HCT116 (cell line): ENCODE data around the gene KCNA3.

Experiments
- CEBPB ChIP-seq: IDR thresholded peaks from 2 replicates; pipeline ENCODE4 v1.6.1; 2012; ENCODE audit warnings: low read depth
- CTCF ChIP-seq, 3 experiments: fragments of 200-600 bp in 1 of 3; sonication (generic) in 1 of 3; IDR thresholded peaks in 2 of 3; conservative IDR thresholded peaks in 1 of 3; 2 replicates each; pipeline ENCODE4 v1.5.1; 2012 to 2017; ENCODE audit warnings: low read depth in 2 of 3, low read length in 2 of 3, antibody characterized with exemption in 1 of 3, borderline replicate concordance in 1 of 3, control low read depth in 1 of 3, mild to moderate bottlenecking in 1 of 3, mixed read lengths in 1 of 3, mixed run types in 1 of 3, moderate library complexity in 1 of 3; ENCODE audit not compliant: insufficient read depth in 1 of 3
- EGR1 ChIP-seq: IDR thresholded peaks from 2 replicates; pipeline ENCODE4 v1.6.1; 2012; ENCODE audit warnings: low read depth
- ELF1 ChIP-seq: IDR thresholded peaks from 2 replicates; pipeline ENCODE4 v1.6.1; 2012; ENCODE audit warnings: low read depth, borderline replicate concordance
- FOSL1 ChIP-seq: IDR thresholded peaks from 2 replicates; pipeline ENCODE4 v1.6.1; 2012; ENCODE audit warnings: low read depth
- POLR2A ChIP-seq: IDR thresholded peaks from 2 replicates; pipeline ENCODE4 v1.7.0; 2011; ENCODE audit warnings: borderline replicate concordance; ENCODE audit not compliant: insufficient read depth, insufficient read length; ENCODE audit errors: extremely low read depth
- POLR2AphosphoS5 ChIP-seq: IDR thresholded peaks from 2 replicates; pipeline ENCODE4 v1.6.1; 2011; ENCODE audit warnings: mild to moderate bottlenecking, low read depth, low read length, moderate library complexity
- RAD21 ChIP-seq: IDR thresholded peaks from 2 replicates; pipeline ENCODE4 v1.6.1; 2012; ENCODE audit warnings: low read depth, mild to moderate bottlenecking
- SIN3A ChIP-seq: IDR thresholded peaks from 2 replicates; pipeline ENCODE4 v1.6.1; 2012; ENCODE audit warnings: low read depth
- SP1 ChIP-seq: IDR thresholded peaks from 2 replicates; pipeline ENCODE4 v1.6.1; 2012; ENCODE audit warnings: low read depth

GRCh38 chr1:110675060-110675791, 486 bp upstream of the KCNA3 start:
- no peak for TF ChIP-seq EGR1
- no peak for TF ChIP-seq CTCF (IDR thresholded peaks at IDR 0.05 in 2 of 3, conservative IDR thresholded peaks at IDR 0.05 in 1 of 3; ENCODE audit: borderline replicate concordance in 1 of 3, insufficient read depth in 1 of 3, low read depth in 2 of 3, low read length in 2 of 3)
- no peak for TF ChIP-seq ELF1
- no peak for TF ChIP-seq SP1
- no peak for TF ChIP-seq CEBPB
- no peak for TF ChIP-seq POLR2AphosphoS5
- TF ChIP-seq FOSL1: no peak
- TF ChIP-seq POLR2A: no peak
- no peak for TF ChIP-seq RAD21
- no peak for TF ChIP-seq SIN3A
